SU-DHL-6 (cell line): ENCODE measurements around the gene MMP17.

Source experiments
- H2AFZ ChIP-seq: fragments of 200-600 bp; sonication (generic); 2 replicates; pipeline ENCODE4 v1.6.1; 2014; ENCODE audit warnings: low read depth, mild to moderate bottlenecking, moderate library complexity, mixed read lengths, antibody characterized with exemption, low read length; ENCODE audit not compliant: severe bottlenecking
- H3F3A ChIP-seq: fragments of 200-600 bp; shearing (Covaris generic); 2 replicates; pipeline ENCODE4 v1.6.0; 2016; ENCODE audit warnings: antibody characterized with exemption, mild to moderate bottlenecking; ENCODE audit not compliant: insufficient read depth
- H3K27ac ChIP-seq: fragments of 200-600 bp; sonication (generic); 2 replicates; pipeline ENCODE4 v1.5.1; 2016; ENCODE audit warnings: low read depth, mild to moderate bottlenecking, low read length, moderate library complexity, mixed read lengths
- H3K27me3 ChIP-seq: fragments of 200-600 bp; sonication (generic), shearing (Covaris generic); 2 replicates; pipeline ENCODE4 v1.6.0; 2014; ENCODE audit warnings: mild to moderate bottlenecking, low read length
- H3K36me3 ChIP-seq: fragments of 200-600 bp; sonication (generic); 2 replicates; pipeline ENCODE4 v1.6.1; 2014; ENCODE audit warnings: mild to moderate bottlenecking, low read length, mixed read lengths
- H3K4me2 ChIP-seq: fragments of 300-600, 200-600 bp; shearing (Covaris generic), sonication (generic); 2 replicates; pipeline ENCODE4 v1.6.0; 2014; ENCODE audit warnings: low read length, low read depth, mild to moderate bottlenecking; ENCODE audit not compliant: poor library complexity, severe bottlenecking
- H3K4me3 ChIP-seq: fragments of 200-600 bp; sonication (generic); 2 replicates; pipeline ENCODE4 v1.5.1; 2014; ENCODE audit warnings: antibody characterized with exemption, low read length, mild to moderate bottlenecking, mixed read lengths; ENCODE audit not compliant: insufficient read depth, poor library complexity, severe bottlenecking
- H3K79me2 ChIP-seq: fragments of 200-600 bp; sonication (generic); 2 replicates; pipeline ENCODE4 v1.6.1; 2014; ENCODE audit warnings: mild to moderate bottlenecking, low read length, moderate library complexity; ENCODE audit not compliant: insufficient read depth
- H3K9ac ChIP-seq: fragments of 200-600 bp; sonication (generic); 2 replicates; pipeline ENCODE4 v1.7.0; 2014; ENCODE audit warnings: mild to moderate bottlenecking, low read length
- H3K9me2 ChIP-seq: fragments of 200-600 bp; sonication (generic); replicated peaks from 2 replicates; pipeline ENCODE4 v1.6.1; 2014; ENCODE audit warnings: low read length; ENCODE audit not compliant: insufficient read depth
- H3K9me3 ChIP-seq: fragments of 200-600 bp; sonication (generic); 2 replicates; pipeline ENCODE4 v1.6.1; 2014; ENCODE audit warnings: low read length, mixed read lengths; ENCODE audit not compliant: insufficient read depth
- H4K20me1 ChIP-seq: fragments of 200-600 bp; sonication (generic); 2 replicates; pipeline ENCODE4 v1.6.1; 2014; ENCODE audit warnings: low read depth, mild to moderate bottlenecking, antibody characterized with exemption, low read length, moderate library complexity, mixed read lengths
- CTCF ChIP-seq: fragments of 200-600 bp; sonication (generic); IDR thresholded peaks from one replicate; pipeline ENCODE4 v1.5.1; 2017; ENCODE audit warnings: antibody characterized with exemption, mild to moderate bottlenecking, low read length, moderate library complexity; ENCODE audit not compliant: insufficient read depth, poor library complexity, severe bottlenecking
- EZH2phosphoT487 ChIP-seq: fragments of 200-600 bp; sonication (generic), shearing (Covaris generic); conservative IDR thresholded peaks from 2 replicates; pipeline ENCODE4 v1.6.1; 2018; ENCODE audit warnings: mild to moderate bottlenecking, antibody characterized with exemption, low read length, moderate library complexity, mixed read lengths

The MMP17 gene

GRCh38 chr12:131862084-131862441 is 33.9 kb downstream of the MMP17 start:
- Histone ChIP-seq H3K36me3 (no peaks in the 10 kb centered on the region), H3K9ac (no peak overlapping the region), H3K27ac (no peak overlapping the region)

DNA sequence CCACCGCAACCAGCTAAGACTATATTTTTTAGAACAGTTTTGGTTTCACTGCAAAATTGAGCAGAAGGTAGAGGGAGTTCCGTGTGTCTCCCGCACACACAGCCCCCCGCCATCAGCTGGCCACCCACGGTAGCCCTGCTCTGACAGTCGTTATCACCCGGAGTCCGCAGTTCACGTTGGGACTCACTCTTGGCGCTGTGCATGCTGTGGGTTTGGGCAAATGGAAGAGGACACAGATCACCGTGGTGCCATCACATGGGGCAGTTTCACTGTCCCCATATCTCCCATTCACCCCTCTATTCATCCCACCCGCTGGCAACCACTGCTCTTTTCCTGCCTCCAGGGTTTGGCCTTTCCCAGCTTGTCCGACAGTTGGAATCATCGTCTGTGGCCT is 34.4 kb downstream of the MMP17 start:
- no peak overlapping the region for H2AFZ ChIP-seq
- H3K27me3 ChIP-seq, result no peaks in the 10 kb centered on the region
- no peak overlapping the region for H3K27ac ChIP-seq
- H3F3A ChIP-seq, result no peaks in the 10 kb centered on the region
- H3K9ac ChIP-seq, result no peak overlapping the region
- H3K4me2 ChIP-seq, result no peak overlapping the region
- H3K9me3 ChIP-seq, result no peaks in the 10 kb centered on the region
- no peaks in the 10 kb centered on the region for H3K9me2 ChIP-seq
- TF ChIP-seq CTCF (no peak), EZH2phosphoT487 (no peak)
- H4K20me1 ChIP-seq, result no peaks in the 10 kb centered on the region
- H3K79me2 ChIP-seq, result no peaks in the 10 kb centered on the region
- no peaks in the 10 kb centered on the region for H3K36me3 ChIP-seq
- H3K4me3 ChIP-seq, result no peak overlapping the region

More at GRCh38 chr12:131862084-131862441, 33.9 kb downstream of the MMP17 start:
- Histone ChIP-seq H3F3A (no peaks in the 10 kb centered on the region), H3K27me3 (no peaks in the 10 kb centered on the region), H3K9me2 (no peaks in the 10 kb centered on the region), H2AFZ (no peak overlapping the region), H3K4me2 (no peak overlapping the region), H3K79me2 (no peaks in the 10 kb centered on the region), H3K4me3 (no peak overlapping the region), H3K9me3 (no peaks in the 10 kb centered on the region), H4K20me1 (no peaks in the 10 kb centered on the region)
- no peak for TF ChIP-seq CTCF
- no peak for TF ChIP-seq EZH2phosphoT487

DNA sequence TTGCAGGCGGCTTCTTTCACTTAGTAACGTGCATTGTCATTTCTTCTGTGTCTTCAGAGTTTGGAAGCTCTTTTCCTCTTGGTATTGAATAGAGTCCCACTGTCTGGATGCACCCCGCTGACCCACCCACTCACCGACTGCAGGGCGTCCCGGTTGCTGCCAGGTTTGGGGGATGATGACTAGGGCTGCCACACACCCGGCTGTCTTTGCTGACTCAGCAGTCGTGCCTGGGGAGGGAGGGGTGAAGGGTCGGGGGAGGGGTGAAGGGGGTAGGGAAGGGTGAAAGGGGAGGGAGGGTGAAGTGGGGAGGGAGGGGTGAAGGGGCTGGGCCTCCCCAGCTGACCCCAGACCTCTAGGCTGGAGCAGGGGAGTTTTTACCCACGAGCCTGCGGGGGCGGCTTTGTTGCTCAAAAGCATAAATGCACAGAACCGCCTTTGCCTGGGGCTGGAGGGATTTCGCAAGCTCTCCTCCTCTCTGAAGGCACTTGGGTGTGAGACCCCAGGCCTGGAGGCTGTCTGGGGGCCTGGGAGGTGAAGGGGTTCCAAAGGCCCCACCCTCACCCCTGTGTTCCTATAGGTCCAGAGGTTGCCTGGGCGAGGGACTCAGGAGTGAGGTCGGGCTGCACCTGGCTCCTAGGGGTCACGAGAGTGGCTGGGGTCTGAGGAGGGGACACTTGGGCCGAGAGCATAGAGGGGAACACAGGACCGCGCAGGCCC is 35.0 kb downstream of the MMP17 start:
- Histone ChIP-seq H3K9ac (no peak overlapping the region), H3K36me3 (no peaks in the 10 kb centered on the region), H3K27ac (no peak overlapping the region), H4K20me1 (no peaks in the 10 kb centered on the region), H2AFZ (no peak overlapping the region), H3K4me2 (no peak overlapping the region), H3K79me2 (no peaks in the 10 kb centered on the region), H3F3A (no peaks in the 10 kb centered on the region), H3K9me2 (no peaks in the 10 kb centered on the region), H3K27me3 (no peaks in the 10 kb centered on the region), H3K4me3 (no peak overlapping the region), H3K9me3 (no peaks in the 10 kb centered on the region)
- TF ChIP-seq CTCF, result no peak
- TF ChIP-seq EZH2phosphoT487, result no peak
